Epithelial cell of proximal tubule (primary cell): ENCODE measurements around the gene SMOC2. TPM values are rescaled to one million over a fixed set of nuclear protein-coding genes. Genes with fewer than 3 reads are reported as not detected.

ENCODE experiments used
- DNase-seq: peaks from one replicate; pipeline ENCODE4 v3.0.0-alpha.2; 2011; ENCODE audit warnings: low read depth
- H3K4me3 ChIP-seq: 2 replicates; pipeline ENCODE4 v1.5.1; 2011; ENCODE audit warnings: low read depth, mild to moderate bottlenecking, low read length
- CTCF ChIP-seq: conservative IDR thresholded peaks from 2 replicates; pipeline ENCODE4 v1.5.1; 2012; ENCODE audit warnings: low read depth, mild to moderate bottlenecking, low read length
- total RNA-seq: library from RNA; depleted of rRNA; stranded (reverse); fragments of >200 nt; gene quantifications from 2 replicates; pipeline ENCODE4 v1.2.3, GENCODE V29; 2015

SMOC2 gene
- total RNA-seq, 1 donor from 2014 or later, result 0.35 TPM

GRCh38 chr6:168411130-168411529, 29.9 kb upstream of the SMOC2 start:
- DNase-seq, result no peak
- H3K4me3 ChIP-seq, result no peak overlapping the region
- TF ChIP-seq CTCF, result no peak

GRCh38 chr6:168411793-168412192, 29.2 kb upstream of the SMOC2 start:
- no peak for TF ChIP-seq CTCF
- no peak for DNase-seq

GRCh38 chr6:168412456-168412855, 28.5 kb upstream of the SMOC2 start:
- DNase-seq, result no peak
- no peak overlapping the region for H3K4me3 ChIP-seq
- TF ChIP-seq CTCF, result no peak

More at GRCh38 chr6:168411793-168412192, 29.2 kb upstream of the SMOC2 start:
- no peak overlapping the region for H3K4me3 ChIP-seq

- DNase-seq, result no peak
- no peak for TF ChIP-seq CTCF
- H3K4me3 ChIP-seq, result no peak overlapping the region
These were observed 27.8 kb upstream of the SMOC2 start for GRCh38 chr6:168413018-168413720.

GRCh38 chr6:168413856-168414255, 27.1 kb upstream of the SMOC2 start:
- no peak for DNase-seq
- H3K4me3 ChIP-seq, result no peak overlapping the region
- no peak for TF ChIP-seq CTCF

GRCh38 chr6:168414336-168415097, 26.5 kb upstream of the SMOC2 start:
- TF ChIP-seq CTCF, result no peak
- H3K4me3 ChIP-seq, result no peak overlapping the region
- DNase-seq, result no peak
